ENCODE measurements around the gene UCN2.
"Not testable (repeated sequence)": the region's sequence is repeated elsewhere in the genome, so short reads cannot be mapped to it uniquely, and the experiment has no call there.

DNA sequence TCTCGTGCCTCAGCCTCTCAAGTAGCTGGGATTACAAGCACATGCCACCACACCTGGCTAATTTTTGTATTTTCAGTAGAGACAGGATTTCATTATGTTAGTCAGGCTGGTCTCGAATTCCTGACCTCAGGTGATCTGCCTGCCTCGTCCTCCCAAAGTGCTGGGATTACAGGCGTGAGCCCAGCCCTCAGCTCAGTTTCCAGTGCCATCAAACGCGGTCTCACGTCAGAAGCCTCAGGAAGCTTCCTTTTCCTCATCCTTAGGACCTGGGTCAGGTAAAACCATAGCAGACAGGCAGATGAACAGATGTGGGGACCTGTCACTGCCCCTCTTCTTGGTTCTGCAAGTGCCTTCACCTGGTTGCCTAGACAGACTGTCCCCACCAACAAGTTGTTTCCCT is 11.9 kb downstream of the UCN2 start:
- TF ChIP-seq, protein P1, sequence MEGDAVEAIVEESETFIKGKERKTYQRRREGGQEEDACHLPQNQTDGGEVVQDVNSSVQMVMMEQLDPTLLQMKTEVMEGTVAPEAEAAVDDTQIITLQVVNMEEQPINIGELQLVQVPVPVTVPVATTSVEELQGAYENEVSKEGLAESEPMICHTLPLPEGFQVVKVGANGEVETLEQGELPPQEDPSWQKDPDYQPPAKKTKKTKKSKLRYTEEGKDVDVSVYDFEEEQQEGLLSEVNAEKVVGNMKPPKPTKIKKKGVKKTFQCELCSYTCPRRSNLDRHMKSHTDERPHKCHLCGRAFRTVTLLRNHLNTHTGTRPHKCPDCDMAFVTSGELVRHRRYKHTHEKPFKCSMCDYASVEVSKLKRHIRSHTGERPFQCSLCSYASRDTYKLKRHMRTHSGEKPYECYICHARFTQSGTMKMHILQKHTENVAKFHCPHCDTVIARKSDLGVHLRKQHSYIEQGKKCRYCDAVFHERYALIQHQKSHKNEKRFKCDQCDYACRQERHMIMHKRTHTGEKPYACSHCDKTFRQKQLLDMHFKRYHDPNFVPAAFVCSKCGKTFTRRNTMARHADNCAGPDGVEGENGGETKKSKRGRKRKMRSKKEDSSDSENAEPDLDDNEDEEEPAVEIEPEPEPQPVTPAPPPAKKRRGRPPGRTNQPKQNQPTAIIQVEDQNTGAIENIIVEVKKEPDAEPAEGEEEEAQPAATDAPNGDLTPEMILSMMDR (IDR thresholded peaks at IDR 0.05): not testable (repeated sequence)
- TF ChIP-seq POLR2A (IDR thresholded peaks at IDR 0.05): not testable (repeated sequence)
